GM12878 (cell line): ENCODE data around the gene INIP. TPM values are rescaled to one million over a fixed set of nuclear protein-coding genes. Genes with fewer than 3 reads are reported as not detected.

Experiments
- ASH2L ChIP-seq: fragments of 300-600, 200-600 bp; sonication (generic); IDR thresholded peaks from 2 replicates; pipeline ENCODE4 v1.6.1; 2017; ENCODE audit warnings: low read depth, mild to moderate bottlenecking, borderline replicate concordance
- ATF7 ChIP-seq: fragments of 450-650 bp; IDR thresholded peaks from 2 replicates; pipeline ENCODE4 v1.6.1; 2016; ENCODE audit warnings: low read depth, mild to moderate bottlenecking
- BACH1 ChIP-seq: fragments of 450-650 bp; IDR thresholded peaks from 2 replicates; pipeline ENCODE4 v1.6.1; 2017; ENCODE audit warnings: mild to moderate bottlenecking, borderline replicate concordance
- EZH2 ChIP-seq: IDR thresholded peaks from 2 replicates; pipeline ENCODE4 v1.6.1; 2012; ENCODE audit warnings: low read depth, mild to moderate bottlenecking, control low read depth, inconsistent platforms, low read length, borderline replicate concordance; ENCODE audit not compliant: control insufficient read depth
- IKZF2 ChIP-seq, 2 experiments: fragments of 450-650 bp; IDR thresholded peaks; 2 replicates each; pipeline ENCODE4 v1.6.1; 2017; ENCODE audit warnings: mild to moderate bottlenecking in 2 of 2, moderate library complexity in 2 of 2
- JUNB ChIP-seq: IDR thresholded peaks from 2 replicates; pipeline ENCODE4 v1.6.1; 2016; ENCODE audit warnings: antibody characterized with exemption, mild to moderate bottlenecking
- NFYA ChIP-seq: IDR thresholded peaks from 2 replicates; pipeline ENCODE4 v1.6.1; 2011; ENCODE audit warnings: low read depth, mild to moderate bottlenecking, low read length, improper control_type of control experiment, borderline replicate concordance
- PAX8 ChIP-seq: fragments of 450-650 bp; IDR thresholded peaks from 2 replicates; pipeline ENCODE4 v1.6.1; 2017; ENCODE audit warnings: mild to moderate bottlenecking, moderate library complexity
- RB1 ChIP-seq: fragments of 450-650 bp; formaldehyde crosslinking; IDR thresholded peaks from 2 replicates; pipeline ENCODE4 v1.6.1; 2017; ENCODE audit warnings: mild to moderate bottlenecking, borderline replicate concordance
- SUZ12 ChIP-seq: fragments of 200-600 bp; sonication (generic); IDR thresholded peaks from one replicate; pipeline ENCODE4 v1.6.1; 2018; ENCODE audit warnings: antibody characterized with exemption, mild to moderate bottlenecking; ENCODE audit not compliant: unreplicated experiment
- TCF12 ChIP-seq: IDR thresholded peaks from 2 replicates; pipeline ENCODE4 v1.6.1; 2011; ENCODE audit warnings: low read depth, mild to moderate bottlenecking, low read length
- USF1 ChIP-seq: IDR thresholded peaks from 2 replicates; pipeline ENCODE4 v1.6.1; 2011; ENCODE audit warnings: borderline replicate concordance, low read depth, mild to moderate bottlenecking, moderate library complexity, mixed read lengths, low read length; ENCODE audit not compliant: insufficient read depth; ENCODE audit errors: extremely low read length
- polyA plus RNA-seq, 11 experiments: library from polyadenylated mRNA; depleted of rRNA in 4 of 11; unstranded in 6 of 11; stranded (reverse) in 5 of 11; fragments of >200 nt; fragmentation: Nextera tagmentation in 4 of 11; fragmentation: Illumina TruSeq in 1 of 11; extraction: Ambion mirVana in 4 of 11; extraction: Trizol in 1 of 11; gene quantifications; 1 replicate in 1 of 11; 2 replicates in 10 of 11; pipeline versions ENCODE4 v1.2.1 to v1.2.3, GENCODE V29; 2011 to 2016; ENCODE audit warnings: inconsistent platforms in 2 of 11, missing spikeins in 2 of 11, low read depth in 1 of 11
- total RNA-seq, 4 experiments: library from RNA; depleted of rRNA in 3 of 4; stranded (reverse); fragments of >200 nt in 3 of 4; fragmentation: Illumina TruSeq in 1 of 4; extraction: Trizol in 1 of 4; gene quantifications; 2 replicates each; pipeline versions ENCODE4 v1.2.1 to v1.2.3, GENCODE V29; 2013 to 2021
- TF ChIP-seq, protein P1 (sequence below): fragments of 450-650 bp; IDR thresholded peaks from 2 replicates; pipeline ENCODE4 v1.6.1; 2016; ENCODE audit warnings: mild to moderate bottlenecking
- TF ChIP-seq, protein P2 (sequence below): IDR thresholded peaks from 2 replicates; pipeline ENCODE4 v1.6.1; 2012; ENCODE audit warnings: low read depth, low read length, improper control_type of control experiment

The INIP gene
- total and polyA plus RNA-seq, 10 of the 15 experiments (the other 5 are each of a cell fraction or from before 2014, with no cell fraction given), result 18.9 to 66.5 (median 37.7) TPM

GRCh38 chr9:112647596-112647995 is 70.3 kb downstream of the INIP start (continued):
- TF ChIP-seq, protein P1, sequence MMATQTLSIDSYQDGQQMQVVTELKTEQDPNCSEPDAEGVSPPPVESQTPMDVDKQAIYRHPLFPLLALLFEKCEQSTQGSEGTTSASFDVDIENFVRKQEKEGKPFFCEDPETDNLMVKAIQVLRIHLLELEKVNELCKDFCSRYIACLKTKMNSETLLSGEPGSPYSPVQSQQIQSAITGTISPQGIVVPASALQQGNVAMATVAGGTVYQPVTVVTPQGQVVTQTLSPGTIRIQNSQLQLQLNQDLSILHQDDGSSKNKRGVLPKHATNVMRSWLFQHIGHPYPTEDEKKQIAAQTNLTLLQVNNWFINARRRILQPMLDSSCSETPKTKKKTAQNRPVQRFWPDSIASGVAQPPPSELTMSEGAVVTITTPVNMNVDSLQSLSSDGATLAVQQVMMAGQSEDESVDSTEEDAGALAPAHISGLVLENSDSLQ, result no peak
- TF ChIP-seq IKZF2 (IDR thresholded peaks at IDR 0.05) (no peak), USF1 (no peak), PAX8 (no peak), RB1 (no peak), TCF12 (no peak), JUNB (no peak), EZH2 (no peak), SUZ12 (no peak), ASH2L (no peak), BACH1 (no peak), NFYA (no peak), ATF7 (no peak)
- TF ChIP-seq, protein P2, sequence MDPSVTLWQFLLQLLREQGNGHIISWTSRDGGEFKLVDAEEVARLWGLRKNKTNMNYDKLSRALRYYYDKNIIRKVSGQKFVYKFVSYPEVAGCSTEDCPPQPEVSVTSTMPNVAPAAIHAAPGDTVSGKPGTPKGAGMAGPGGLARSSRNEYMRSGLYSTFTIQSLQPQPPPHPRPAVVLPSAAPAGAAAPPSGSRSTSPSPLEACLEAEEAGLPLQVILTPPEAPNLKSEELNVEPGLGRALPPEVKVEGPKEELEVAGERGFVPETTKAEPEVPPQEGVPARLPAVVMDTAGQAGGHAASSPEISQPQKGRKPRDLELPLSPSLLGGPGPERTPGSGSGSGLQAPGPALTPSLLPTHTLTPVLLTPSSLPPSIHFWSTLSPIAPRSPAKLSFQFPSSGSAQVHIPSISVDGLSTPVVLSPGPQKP, result no peak
- TF ChIP-seq, all 136 proteins: peak for 0
